ENCODE measurements around the gene HOXC10.

Gene HOXC10

GRCh38 chr12:53977596-53978445 lies 7.1 kb upstream of the HOXC10 start:
- peak; percentile 68 for DNase-seq (ENCODE audit: low spot score)

DNA sequence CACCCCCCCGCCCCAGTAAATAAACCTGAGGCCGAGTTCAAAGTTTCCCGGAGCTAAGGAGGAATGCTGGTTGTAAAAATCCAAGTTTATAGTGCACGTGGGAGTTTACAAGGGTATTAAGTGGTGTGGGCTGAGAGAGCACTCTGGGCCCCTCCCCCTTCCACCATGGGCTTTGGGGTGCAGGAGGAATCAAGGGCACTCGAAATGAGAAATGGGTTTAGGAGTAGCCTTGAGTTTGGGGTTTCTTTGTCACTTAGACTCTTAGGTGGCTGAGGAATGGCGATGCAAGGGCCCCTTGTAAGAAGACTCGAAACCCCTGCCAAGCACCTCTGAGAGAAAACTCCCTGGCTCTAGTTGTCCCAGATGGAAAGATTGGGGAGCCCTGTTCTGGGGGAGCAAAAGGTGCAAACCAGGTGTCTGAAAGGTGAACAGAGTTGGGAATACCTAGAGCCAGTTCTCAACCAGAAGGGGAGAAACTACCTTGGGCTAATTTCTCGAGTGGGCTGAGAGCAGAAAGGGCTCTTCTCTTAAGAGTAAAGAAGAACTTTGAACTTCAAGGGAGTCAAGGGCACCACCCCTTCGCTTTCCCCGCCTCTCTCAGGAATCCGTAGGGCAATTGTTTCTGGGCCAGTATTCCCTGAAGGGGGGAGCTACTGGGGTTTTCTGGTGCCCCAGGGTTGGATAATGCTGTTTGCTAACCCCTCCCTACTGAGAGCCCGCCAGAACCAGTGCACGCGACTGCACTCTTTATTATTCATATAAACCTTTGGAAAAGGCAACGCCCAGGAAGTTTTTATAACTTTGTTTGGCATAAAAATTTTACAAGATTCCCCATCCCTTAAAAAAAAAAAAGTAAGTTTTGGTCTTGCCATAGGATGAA lies 6.2 kb upstream of the HOXC10 start:
- peak; percentile 88 for DNase-seq (ENCODE audit: low spot score)

GRCh38 chr12:53980104-53980801 lies 4.7 kb upstream of the HOXC10 start:
- DNase-seq (ENCODE audit: low spot score), result no peak

DNA sequence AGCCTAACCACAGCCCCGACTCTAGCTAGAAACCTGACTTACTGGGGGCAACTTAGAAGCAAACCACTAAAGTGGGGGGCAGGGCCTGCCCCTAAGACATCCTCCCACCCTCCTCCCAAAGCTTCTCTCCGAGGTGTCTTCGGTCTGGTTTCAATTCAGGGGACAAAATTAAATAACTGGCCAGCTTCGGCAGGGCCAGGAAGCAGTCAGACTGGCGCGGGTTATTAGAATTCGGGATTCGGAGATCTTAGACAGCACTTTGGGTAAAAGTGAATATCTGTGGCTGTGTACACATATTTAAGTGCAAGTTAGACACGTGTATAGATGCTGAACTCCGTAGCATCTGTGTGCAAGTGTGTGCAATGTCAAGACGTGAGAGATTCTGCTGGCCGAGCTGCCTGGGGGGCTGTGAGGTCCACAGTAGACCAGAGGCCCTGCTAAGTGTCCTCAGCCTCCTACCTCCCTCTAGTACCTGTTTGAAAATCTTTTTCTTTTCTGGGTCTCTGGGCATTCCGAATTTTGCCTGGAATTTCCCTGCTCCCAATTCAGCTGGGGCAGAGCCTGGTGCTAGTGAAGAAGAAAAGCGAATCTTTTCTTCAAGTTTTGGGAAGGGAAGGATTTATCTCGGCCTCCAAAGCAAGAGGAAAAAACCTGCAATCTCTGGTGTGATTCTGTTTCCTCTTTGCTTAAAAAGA lies 4.0 kb upstream of the HOXC10 start:
- no peak for DNase-seq (ENCODE audit: low spot score)

GRCh38 chr12:53981634-53982565 lies 3.0 kb upstream of the HOXC10 start:
- DNase-seq (ENCODE audit: low spot score), result no peak

DNA sequence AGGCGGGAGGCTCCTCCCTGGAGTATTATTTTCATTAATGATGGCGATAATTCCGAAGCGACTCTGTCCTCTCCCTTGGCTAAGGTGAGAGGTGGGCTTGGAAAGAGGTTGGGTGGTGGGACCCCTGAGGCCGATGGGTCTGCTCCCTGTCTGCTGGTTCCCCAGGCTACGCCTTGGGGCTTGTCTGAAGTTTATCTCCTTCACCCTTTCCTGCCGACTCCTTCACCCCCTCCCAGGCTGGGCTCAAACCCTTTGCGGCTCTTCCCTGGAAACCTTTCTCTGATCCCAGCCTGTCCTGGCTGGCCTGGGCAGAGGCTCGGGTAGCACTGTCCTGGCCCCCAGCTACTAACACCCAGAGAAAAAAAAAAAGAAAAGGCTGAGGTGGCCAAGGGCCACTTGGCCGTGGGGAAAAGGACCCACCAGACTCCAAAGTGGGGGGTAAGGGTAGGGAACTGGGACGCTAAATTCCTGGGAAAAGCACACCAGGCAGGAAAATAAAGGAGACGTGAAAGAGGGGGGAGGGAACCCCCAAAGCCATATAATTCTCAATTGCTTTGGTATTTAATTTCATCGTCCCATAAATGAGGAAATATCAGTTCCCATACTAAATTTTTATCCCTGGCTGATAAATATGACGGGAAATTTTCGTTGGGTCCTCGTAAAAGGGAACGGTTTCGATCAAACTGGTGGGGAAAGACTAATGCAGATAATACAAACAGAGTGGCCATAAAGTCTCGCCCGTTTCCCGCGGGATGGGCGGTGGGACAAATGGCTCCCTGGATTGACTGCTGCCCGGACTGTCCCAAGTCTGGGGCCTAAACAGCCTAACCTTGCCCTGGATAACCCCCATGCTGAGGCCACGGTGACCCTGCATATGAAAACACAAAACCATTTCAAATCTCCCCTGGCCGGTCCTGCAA lies 2.0 kb upstream of the HOXC10 start:
- DNase-seq (ENCODE audit: low spot score), result no peak

DNA sequence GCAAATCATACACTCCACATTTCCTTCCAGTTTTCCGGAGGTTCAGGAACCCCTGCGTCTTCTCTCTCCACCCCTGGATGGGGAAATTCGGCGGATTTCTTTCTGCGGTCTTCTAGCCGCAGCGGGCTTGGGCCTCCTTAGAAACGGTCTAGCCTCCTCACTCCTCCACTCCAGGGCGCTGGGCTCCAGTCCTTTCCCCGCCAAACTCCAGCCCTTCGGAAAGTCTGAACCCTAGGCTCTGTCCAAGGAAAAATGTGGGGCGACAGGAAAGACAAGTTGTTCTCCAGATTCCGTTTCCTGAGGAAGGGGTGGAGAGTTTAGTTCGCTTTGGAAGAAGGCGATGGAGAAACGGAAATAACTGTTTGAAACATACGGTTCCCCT lies 1.4 kb upstream of the HOXC10 start:
- no peak for DNase-seq (ENCODE audit: low spot score)

DNA sequence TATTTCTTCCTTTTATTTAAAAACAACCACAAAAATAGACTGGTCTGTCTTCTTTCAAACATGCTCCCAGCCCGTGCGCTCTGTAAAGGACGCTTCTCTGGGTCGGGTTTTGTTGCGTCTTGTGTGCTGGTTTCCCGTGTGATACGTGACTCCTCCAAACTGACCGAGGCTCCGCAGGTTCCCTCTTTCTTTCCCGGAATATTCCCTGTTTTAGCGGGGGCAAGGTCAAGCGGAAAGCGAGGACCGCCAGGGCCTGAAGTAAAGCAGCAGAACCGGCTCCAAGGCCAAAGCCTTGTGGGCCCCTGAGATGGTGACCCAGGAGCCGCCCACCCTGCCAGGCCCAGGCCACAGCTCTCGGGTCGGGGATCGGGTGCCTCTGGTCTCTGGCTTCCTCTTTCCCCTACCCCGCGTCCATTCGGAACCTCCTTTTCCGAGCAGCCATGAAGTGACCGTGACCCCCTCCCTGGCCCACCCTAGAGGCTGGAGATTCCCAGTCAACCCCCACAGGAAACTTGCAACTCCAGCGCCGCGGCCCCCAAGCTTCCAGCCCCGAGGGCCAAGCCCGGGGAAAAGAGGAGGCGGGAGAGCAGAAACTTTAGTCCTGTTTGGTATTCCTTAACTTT lies 885 bp upstream of the HOXC10 start:
- DNase-seq (ENCODE audit: low spot score), result no peak

- DNase-seq (ENCODE audit: low spot score), result no peak
Measured at GRCh38 chr12:53985692-53985993, 697 bp downstream of the HOXC10 start.

GRCh38 chr12:53985994-53986685 lies 1.2 kb downstream of the HOXC10 start:
- peak; percentile 49 for DNase-seq (ENCODE audit: low spot score)

GRCh38 chr12:53986686-53987483 lies 1.9 kb downstream of the HOXC10 start:
- DNase-seq (ENCODE audit: low spot score), result no peak

- no peak for DNase-seq (ENCODE audit: low spot score)
Measured at GRCh38 chr12:53987787-53988230, 2.9 kb downstream of the HOXC10 start.

DNA sequence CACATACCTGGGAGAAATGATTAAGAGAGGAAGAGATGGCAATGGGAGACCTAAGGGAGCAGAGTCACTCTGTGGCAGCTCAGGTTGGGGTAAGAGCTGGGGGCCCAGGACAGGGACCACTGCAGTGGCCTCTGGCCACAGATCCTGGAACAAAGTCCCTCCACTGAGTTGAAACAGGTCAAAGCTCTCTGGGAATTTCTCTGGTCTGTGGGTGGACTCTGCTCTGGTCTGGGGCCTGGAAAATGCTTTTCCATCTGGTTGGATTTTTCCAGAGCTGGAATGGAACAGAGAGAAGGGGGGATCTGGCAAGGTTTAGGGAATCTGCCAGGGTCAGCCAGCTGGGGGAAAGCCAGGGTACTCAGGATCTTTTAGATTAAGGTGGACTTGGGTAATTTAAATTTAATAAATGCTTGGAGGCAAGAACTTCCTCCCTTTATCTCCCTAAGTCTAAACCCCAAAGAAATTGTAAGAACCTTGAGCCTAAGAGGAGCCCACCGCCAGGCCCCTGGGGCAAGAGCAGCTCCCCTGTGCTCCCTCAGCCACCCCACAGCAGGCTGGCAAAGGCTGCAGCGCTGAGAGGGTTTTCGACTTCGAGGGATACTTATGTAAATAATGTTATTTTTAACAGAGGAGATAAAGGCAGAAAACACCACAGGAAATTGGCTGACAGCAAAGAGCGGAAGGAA lies 3.7 kb downstream of the HOXC10 start:
- DNase-seq (ENCODE audit: low spot score), result no peak

DNA sequence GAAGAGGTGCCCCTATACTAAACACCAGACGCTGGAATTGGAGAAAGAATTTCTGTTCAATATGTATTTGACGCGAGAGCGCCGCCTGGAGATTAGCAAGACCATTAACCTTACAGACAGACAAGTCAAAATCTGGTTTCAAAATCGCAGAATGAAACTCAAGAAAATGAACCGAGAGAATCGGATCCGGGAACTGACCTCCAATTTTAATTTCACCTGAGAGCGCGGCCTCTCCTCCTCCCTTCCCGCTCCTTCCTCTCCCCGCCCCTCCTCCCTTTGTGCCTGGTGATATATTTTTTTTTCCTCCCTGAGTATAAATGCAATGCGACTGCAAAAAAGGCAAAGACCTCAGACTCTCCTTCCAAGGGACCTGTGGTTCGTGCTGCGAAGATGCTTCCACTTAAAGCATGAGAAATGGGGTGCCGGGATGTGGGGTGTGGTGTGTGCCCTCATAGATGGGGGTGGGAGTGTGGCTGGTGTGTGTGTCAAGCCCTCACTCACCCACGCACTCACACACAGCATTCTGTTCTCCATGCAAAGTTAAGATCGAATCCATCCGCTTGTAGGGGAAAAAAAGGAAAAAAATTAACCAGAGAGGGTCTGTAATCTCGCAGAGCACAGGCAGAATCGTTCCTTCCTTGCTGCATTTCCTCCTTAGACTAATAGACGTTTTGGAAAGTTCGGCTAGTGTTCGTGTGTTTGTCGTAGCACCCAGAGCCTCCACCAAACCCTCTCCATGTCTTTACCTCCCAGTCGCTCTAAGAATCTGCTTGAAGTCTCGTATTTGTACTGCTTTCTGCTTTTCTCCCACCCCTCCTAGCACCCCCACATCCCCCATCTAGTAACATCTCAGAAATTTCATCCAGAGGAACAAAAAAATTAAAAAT lies 4.5 kb downstream of the HOXC10 start:
- peak; percentile 68 for DNase-seq (ENCODE audit: low spot score)

- no peak for DNase-seq (ENCODE audit: low spot score)
Measured at GRCh38 chr12:53990311-53991076, 5.5 kb downstream of the HOXC10 start.
